Fibroblast of peridontal ligament (primary cell): ENCODE results near the gene ZNF324B.
A peak's percentile ranks its signal among the peaks of the same experiment; 100 is the strongest.
"Not testable (repeated sequence)": the region's sequence is repeated elsewhere in the genome, so short reads cannot be mapped to it uniquely, and the experiment has no call there.

ENCODE experiments used
- DNase-seq: peaks from one replicate; pipeline ENCODE4 v3.0.0-alpha.2; 2010; ENCODE audit errors: extremely low read depth

The ZNF324B gene

DNA sequence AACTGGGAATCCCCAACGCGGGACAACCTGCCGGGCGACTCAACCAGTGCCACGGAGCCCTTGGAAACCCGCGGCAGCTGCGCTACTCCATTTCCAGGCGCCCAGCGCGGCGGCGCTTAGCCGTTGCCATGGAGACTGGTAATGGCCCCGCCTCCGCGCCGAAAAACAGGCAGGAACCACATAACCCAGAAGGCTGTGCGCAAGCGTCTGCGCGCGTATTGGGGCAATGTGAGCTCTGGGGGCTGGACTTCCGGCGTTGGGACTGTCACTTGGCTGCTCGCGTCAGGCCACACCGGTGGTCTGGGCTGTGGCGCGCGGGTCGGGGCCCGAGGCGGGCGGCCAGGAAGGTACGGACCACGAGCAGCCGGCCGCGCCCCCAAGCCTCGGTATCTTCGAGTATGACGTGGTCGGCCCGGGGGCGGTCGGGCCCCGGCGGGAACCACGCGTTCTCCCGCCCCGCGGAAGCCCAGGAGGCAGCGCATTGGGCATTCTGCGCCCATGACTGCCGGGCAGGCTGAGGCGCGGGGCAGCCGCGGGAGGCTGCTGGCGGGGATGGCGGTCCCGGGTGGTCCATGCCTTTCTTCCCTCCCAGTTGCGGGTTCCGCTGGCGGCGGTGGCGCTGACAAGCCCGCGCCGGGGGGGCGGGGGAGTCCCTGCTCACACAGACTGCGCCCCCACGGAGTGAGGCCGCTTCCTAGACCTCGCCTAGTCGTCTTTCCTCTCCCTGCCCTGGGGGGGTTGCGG, at the start of gene ZNF324B:
TSS of gene ZNF324B (plus strand) at position 265 of the 744 bp plus-strand sequence. CDS start 2,080 bp downstream, outside the sequence.
- DNase-seq = peak; percentile 91

GRCh38 chr19:58401840-58402421, 49.5 kb upstream of the ZNF324B start:
- DNase-seq = no peak

DNA sequence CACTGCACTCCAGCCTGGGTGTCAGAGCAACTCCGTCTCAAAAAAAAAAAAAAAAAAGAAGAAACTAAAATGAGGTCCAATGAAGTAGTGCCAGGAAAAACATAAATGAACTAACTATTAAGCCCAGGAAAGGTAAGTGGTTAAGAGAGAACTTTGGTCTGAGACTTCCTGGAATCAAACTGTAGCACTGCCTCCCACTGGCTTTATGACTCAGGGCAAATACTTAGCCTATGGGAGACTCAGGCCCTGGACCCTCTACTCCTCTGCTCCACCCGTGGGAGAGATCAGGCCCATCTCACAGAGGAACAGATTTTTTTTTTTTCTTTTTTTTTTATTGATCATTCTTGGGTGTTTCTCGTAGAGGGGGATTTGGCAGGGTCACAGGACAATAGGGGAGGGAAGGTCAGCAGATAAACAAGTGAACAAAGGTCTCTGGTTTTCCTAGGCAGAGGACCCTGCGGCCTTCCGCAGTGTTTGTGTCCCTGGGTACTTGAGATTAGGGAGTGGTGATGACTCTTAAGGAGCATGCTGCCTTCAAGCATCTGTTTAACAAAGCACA, 47.4 kb upstream of the ZNF324B start:
- not testable (repeated sequence) for DNase-seq

GRCh38 chr19:58406818-58407657, 44.4 kb upstream of the ZNF324B start:
- DNase-seq = no peak

- DNase-seq = no peak
Observed at GRCh38 chr19:58407658-58408151, 43.7 kb upstream of the ZNF324B start.

GRCh38 chr19:58408152-58409009, 43.0 kb upstream of the ZNF324B start, which contains the start of gene ZNF584:
Gene ZNF584 (plus strand): TSS chr19:58408649. CDS start chr19:58409148, 499 bp downstream.
- DNase-seq = peak; percentile 92

GRCh38 chr19:58409010-58409790, 42.2 kb upstream of the ZNF324B start:
- DNase-seq = no peak

DNA sequence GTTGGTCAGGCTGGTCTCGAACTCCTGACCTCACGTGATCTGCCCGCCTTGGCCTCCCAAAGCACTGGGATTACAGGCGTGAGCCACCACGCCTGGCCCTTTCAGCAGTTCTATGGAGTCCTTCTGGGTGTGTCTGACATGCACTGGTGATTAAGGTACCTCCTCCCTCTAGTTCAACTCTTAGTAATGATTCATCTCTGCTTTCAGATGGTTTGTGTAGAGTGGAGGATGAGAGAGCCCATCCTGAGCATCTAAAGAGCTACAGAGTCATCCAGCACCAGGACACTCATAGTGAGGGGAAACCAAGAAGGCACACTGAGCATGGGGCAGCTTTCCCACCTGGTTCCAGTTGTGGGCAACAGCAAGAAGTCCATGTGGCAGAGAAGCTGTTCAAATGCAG, 34.8 kb upstream of the ZNF324B start:
- no peak for DNase-seq

DNA sequence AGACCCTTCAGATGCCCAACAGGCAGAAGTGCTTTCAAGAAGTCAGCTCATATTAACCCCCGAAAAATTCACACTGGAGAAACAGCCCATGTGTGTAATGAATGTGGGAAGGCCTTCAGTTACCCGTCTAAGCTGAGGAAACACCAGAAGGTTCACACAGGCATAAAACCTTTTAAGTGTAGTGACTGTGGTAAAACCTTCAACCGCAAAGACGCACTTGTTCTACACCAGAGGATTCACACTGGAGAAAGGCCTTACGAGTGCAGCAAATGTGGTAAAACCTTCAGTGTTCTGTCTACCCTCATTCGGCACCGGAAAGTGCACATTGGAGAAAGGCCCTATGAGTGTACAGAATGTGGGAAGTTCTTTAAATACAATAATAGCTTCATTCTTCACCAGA, 34.4 kb upstream of the ZNF324B start:
- DNase-seq = no peak

DNA sequence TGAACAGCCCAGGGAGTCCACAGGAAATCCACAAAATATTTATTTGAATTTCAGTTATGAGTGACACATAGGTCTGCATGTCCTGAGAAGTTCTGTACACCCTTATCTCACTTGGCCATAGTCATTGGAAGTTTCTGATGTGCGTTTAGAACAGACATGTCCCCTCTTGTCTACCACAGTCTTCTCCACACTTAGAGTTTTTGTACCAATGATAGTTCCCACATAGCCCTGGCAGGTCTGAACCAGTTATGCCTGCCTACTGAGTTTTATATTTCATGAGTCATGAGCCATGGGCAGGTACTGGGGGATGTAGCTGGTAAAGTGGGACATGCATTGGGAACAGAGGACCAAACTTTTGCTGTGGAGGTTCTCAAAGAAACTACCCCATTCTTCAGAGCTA, 22.8 kb upstream of the ZNF324B start:
- DNase-seq = no peak

GRCh38 chr19:58429745-58430144, 21.7 kb upstream of the ZNF324B start:
- no peak for DNase-seq

DNA sequence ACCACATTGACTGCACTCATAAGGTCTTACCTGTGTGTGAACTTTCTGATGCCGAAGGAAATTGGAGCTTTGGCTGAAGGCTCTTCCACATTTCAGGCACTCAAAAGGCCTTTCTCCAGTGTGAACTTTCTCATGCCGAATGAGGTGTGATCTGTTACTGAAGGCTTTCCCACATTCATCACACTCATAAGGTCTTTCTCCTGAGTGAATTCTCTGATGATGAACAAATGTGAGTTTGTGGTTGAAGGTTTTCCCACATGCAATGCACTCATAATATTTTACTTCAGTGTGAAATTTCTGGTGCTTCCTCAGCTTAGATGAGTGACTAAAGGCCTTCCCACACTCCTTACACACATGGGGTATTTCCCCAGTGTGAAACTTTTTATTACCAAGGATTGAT, 17.2 kb upstream of the ZNF324B start:
- peak; percentile 15 for DNase-seq

DNA sequence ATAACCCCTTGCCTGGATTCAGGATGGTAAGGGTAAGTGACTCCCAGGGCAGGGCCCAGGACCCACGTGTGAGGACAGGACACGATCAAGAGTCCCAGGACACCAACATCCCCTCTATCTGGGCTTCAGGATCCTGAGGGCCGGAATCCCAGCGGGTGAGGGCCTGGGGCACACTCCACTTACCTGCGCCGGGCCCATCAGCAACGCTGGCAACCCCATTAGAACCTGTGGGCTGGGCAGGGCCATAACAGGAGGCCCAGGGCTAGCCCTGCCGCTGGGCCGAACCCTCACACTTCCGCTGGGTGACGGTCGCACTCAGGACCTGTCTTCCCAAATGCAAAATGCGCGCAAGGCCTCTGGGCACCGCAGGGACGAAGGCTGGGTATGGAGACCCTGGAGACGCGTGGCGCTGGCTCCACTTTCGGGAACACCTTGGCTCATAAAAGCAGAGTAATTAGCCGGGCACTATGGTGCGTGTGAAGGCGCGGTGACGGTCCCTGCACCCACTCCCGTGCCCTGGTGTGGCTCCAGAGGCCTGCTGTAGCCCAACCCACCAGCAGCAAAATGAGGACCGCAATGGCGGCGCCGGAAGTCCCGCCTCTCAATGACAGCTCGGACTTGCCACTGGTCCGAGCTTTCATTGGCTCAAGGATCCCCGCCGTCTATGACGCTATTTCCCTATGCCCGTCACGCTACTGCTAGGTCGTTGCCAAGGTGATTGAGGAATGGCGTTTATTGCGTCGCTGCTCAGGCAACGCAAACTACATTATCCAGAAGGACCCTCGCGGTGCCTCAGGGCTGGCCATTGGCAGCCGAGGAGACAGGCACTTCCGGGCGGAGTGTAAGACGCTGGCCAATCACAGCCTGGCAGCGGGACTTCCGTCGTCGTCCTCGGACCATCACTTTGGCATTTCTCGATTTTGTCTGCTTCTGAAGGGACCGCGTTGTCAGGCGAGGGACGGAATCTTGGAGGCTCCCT, 11.6 kb upstream of the ZNF324B start, which contains the start of gene ZNF132:
TSS of gene ZNF132 (minus strand) at position 578 of the 979 bp plus-strand sequence. CDS start at position 246, 332 bp downstream.
- peak; percentile 100 for DNase-seq

GRCh38 chr19:58440556-58440955, 10.9 kb upstream of the ZNF324B start:
- no peak for DNase-seq

DNA sequence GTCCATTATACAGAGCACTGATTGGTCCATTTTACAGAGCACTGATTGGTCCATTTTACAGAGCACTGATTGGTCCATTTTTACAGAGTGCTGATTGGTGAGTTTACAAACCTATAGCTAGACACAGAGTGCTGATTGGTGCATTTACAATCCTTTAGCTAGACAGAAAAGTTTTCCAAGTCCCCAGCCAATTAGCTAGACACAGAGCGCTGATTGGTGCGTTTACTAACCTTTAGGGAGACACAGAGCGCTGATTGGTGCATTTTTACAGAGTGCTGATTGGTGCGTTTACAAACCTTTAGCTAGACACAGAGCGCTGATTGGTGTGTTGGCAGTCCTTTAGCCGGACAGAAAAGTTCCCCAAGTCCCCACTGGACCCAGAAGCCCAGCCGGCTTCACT, 8.4 kb upstream of the ZNF324B start:
- not testable (repeated sequence) for DNase-seq

DNA sequence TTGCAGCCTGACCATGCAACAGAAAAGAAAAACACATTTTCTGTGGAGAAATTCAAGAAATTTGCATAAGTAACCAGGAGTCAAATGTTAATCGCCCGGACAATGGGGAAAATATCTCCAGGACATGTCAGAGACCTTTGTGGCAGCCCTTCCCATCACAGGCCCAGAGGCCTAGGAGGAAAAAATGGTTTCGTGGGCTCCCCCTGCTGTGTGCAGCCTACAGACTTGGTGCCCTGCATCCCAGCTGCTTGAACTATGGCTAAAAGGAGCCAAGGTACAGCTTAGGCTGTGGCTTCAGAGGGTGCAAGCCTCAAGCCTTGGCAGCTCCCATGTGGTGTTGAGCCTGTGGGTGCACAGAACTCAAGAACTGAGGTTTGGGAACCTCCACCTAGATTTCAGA, 2.6 kb upstream of the ZNF324B start:
- DNase-seq = not testable (repeated sequence)

GRCh38 chr19:58449980-58450379, 1.4 kb upstream of the ZNF324B start:
- not testable (repeated sequence) for DNase-seq

DNA sequence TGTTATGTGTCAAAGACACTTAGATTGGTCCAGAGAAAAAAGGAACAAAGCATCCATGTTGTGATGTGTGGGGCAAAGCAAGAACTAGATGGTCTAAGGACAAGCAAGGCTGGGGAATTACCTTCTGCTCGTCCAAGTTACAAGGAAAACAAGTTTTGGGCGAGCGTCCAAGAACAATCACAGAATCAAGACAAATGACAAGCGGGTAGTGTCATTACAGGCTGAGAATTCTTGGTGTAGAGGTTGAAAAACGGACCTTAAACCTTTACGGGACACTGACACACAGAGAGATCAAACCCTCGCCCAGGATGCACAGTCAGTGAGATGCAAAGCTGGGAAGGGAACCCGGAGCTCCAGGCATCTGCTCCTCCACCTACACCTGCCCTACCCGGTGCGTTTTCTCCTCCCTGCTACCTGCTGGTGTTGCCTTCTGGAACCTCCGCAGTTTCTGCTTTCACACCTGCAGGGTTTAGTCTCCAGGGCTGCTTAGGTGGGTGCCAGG, 515 bp upstream of the ZNF324B start:
- DNase-seq = no peak

- DNase-seq = no peak
Observed at GRCh38 chr19:58453743-58454142, 2.3 kb downstream of the ZNF324B start.
